ENCODE measurements around the gene GET3.

GET3 gene

DNA sequence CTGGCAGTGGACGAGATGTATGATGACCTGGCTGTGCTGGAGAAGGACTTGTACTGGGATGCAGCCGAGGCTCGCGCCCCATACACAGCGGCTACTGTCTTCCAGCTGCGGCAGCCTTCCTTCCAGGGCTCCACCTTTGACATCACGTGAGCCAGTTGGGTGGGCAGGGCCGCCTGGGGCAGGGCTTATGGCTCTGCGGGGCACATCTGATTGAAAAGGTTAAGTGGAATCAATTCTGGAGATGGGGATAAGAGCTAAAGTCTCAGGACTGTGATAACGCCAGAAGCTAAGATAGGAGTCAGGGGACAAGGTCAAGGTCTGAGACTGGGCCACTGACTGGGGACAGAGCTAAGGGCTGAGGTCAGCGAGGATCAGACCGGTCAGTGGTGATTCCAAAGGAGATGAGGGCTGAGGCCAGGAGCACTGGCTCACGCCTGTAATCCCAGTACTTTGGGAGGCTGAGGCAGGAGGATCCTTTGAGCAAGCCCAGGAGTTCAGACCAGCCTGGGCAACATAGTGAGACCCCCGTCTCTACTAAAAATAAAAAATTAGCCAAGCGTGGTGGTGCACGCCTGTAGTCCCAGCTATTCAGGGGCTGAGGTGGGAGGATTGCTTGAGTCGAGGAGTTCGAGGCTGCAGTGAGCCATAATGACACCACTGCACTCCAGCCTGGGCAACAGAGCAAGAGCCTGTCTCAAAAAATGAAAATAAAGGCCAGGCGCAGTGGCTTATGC is 19.0 kb downstream of the GET3 start:
- Mint-ChIP-seq H3K4me1 (ENCODE audit: low read depth) (peaks cover 2% of the 10 kb centered on the region), H3K36me3 (no peaks in the 10 kb centered on the region), H3K27me3 (peaks cover 5% of the 10 kb centered on the region), H3K9me3 (ENCODE audit: low read depth) (no peaks in the 10 kb centered on the region), H3K4me3 (no peak overlapping the region), H3K27ac (no peak overlapping the region)

DNA sequence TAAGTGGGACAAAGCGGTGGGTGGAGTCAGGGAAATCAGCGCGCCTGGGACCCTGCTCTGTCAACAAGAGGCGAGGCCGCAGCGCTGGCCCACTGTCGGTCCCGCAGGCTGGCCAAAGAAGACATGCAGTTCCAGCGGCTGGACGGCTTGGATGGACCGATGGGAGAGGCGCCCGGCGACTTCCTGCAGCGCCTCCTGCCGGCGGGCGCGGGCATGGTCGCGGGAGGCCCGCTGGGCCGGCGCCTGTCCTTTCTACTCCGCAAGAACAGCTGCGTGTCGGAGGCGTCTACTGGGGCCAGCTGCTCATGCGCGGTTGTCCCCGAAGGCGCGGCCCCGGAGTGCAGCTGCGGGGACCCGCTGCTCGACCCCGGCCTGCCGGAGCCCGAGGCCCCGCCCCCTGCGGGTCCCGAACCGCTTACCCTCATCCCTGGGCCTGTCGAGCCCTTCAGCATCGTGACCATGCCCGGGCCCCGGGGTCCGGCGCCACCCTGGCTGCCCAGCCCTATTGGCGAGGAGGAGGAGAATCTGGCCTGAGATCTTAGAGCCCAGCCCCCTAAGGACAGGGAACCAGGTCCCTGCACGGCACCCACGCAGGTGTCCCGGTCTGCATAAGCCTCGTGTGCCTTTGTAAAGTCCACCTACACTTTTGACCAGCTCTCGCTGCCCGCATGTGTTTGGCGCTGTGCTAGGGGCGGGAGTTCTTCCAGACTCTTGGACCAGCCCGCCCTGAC is 20.4 kb downstream of the GET3 start:
- Mint-ChIP-seq H3K4me3 (peak overlapping the region; percentile 23), H3K9me3 (ENCODE audit: low read depth) (no peaks in the 10 kb centered on the region), H3K4me1 (ENCODE audit: low read depth) (peaks cover 2% of the 10 kb centered on the region), H3K27ac (no peak overlapping the region), H3K36me3 (no peaks in the 10 kb centered on the region), H3K27me3 (peaks cover 5% of the 10 kb centered on the region)

DNA sequence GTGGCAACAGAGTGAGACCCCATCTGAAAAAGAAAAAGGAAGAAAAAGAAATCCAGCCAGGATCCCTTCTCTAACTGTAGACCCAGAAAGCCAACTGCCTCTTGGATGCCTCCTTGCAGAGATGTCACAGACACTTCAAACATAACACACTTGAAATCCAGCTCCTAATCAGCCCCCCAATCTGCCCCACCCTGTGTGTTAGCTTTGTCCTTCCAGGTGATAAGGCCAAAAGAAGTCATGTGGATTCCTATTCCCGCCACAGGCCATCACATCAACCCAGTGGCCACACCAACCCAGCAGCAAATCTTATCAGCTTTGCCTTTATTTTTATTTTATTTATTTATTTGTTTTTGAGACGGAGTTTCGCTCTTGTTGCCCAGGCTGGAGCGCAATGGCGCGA is 22.4 kb downstream of the GET3 start:
- H3K27ac Mint-ChIP-seq: no peak overlapping the region
- H3K4me3 Mint-ChIP-seq: no peak overlapping the region
- H3K36me3 Mint-ChIP-seq: no peaks in the 10 kb centered on the region
- no peaks in the 10 kb centered on the region for H3K9me3 Mint-ChIP-seq (ENCODE audit: low read depth)
- H3K4me1 Mint-ChIP-seq (ENCODE audit: low read depth): peaks cover 2% of the 10 kb centered on the region
- peaks cover 5% of the 10 kb centered on the region for H3K27me3 Mint-ChIP-seq

DNA sequence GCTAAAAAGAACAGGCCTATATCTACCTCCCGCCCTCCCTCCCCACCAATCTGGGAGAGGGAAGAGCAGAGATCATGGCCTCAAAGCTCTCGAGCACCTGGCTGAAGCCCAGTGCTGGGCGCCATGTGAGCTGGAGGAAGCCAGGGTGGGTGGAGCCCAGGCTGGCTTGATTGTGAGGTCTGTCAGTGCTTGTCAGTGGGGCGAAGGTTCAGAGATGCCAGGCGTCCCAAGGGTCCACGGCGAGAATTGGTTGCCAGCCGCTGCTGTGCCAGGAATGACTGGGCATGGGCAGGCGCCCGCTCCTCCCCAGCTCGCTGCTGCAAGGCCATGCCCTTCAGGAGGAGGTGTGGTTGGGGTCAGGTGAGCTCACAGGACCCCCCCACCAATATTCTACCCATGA is 25.8 kb downstream of the GET3 start:
- Mint-ChIP-seq H3K36me3 (no peaks in the 10 kb centered on the region), H3K27ac (no peak overlapping the region), H3K9me3 (ENCODE audit: low read depth) (no peaks in the 10 kb centered on the region), H3K27me3 (no peaks in the 10 kb centered on the region), H3K4me1 (ENCODE audit: low read depth) (no peaks in the 10 kb centered on the region), H3K4me3 (no peak overlapping the region)

DNA sequence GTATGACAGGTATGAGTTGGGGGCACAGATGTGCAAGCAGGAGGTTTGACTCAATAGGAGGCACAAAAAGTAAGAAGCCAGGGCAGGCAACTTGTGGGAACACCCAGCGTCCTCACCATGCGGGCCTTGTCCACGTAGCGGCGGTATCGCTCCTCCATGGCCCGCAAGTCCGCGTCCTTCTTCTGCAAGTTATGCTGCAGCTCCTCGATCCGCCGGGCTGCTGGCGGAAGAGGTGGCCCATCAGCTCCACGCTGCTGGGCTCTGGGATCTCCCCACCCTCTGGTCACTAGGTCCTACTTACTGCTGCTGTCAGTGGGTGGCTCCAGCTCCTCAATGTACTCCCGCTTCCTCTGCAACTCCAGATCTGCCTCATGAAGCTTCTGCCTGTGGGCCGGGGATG is 27.4 kb downstream of the GET3 start:
- Mint-ChIP-seq H3K27me3 (no peaks in the 10 kb centered on the region), H3K4me3 (no peak overlapping the region), H3K27ac (no peak overlapping the region), H3K4me1 (ENCODE audit: low read depth) (no peaks in the 10 kb centered on the region), H3K9me3 (ENCODE audit: low read depth) (no peaks in the 10 kb centered on the region), H3K36me3 (no peaks in the 10 kb centered on the region)

DNA sequence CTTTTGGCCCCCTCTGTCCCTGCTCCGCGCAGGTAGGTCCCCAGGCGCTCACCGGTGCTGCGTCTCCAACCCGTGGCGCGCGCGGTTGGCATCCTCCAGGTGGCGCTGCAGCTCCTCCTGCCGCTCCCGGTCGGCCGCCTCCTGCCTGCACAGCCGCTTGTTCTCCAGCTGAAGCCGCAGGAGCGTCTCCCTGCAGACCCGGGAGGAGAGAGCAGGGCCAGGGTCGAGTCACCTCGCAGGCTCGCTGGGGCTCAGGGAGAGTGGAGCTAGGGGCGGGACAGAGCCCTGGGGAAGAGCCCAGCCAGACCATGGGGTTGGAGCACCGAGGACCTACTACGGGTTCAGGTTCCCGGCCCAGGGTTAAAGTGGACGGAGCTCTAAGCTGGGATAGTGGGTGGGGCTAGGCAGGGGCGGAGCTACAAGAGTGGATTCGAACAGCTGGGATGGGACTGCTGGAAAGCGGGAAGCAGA is 28.8 kb downstream of the GET3 start:
- H3K27me3 Mint-ChIP-seq: no peaks in the 10 kb centered on the region
- no peaks in the 10 kb centered on the region for H3K36me3 Mint-ChIP-seq
- H3K9me3 Mint-ChIP-seq (ENCODE audit: low read depth): no peaks in the 10 kb centered on the region
- no peaks in the 10 kb centered on the region for H3K4me1 Mint-ChIP-seq (ENCODE audit: low read depth)
- no peak overlapping the region for H3K4me3 Mint-ChIP-seq
- H3K27ac Mint-ChIP-seq: no peak overlapping the region

DNA sequence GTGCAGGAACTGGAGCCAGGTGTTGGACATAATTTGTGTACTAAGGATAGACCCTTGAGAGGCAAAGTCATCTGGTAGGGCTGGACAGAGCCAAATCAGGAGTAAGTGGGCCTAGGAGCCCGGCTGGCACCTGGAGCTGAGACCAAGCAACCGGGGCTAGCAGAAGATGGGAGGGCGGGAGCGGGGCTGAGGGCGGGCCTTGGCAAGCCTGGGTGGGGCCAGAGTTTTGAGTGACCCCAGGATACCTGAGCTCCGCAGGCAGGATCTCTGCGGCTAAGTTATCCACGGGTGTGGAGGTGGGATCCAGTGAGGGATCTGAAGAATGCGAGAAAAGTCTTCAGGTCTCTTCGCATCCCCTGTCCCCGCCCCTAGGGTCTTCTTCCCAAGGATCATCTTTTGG is 29.9 kb downstream of the GET3 start:
- Mint-ChIP-seq H3K36me3 (no peaks in the 10 kb centered on the region), H3K4me3 (no peak overlapping the region), H3K9me3 (ENCODE audit: low read depth) (no peaks in the 10 kb centered on the region), H3K27ac (no peak overlapping the region), H3K4me1 (ENCODE audit: low read depth) (no peaks in the 10 kb centered on the region), H3K27me3 (no peaks in the 10 kb centered on the region)

DNA sequence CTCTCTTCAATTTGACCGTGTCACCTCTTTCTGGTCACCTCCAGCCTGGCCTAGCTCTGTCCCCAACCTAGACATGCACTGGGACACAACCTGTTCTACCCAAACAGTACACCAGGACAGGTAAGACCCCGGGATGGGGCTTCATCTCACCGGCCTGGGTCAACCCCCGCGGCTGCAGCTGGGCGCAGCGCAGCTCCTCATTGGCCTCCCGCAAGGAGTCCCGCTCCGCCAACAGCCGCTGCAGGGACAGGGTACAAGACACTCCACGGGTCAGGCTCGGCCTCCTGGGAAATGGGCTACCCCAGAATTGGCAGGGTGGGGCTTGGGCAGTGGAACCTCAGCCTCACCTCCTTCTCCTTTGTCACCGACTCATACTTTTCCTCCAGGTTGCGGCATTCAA is 30.4 kb downstream of the GET3 start:
- H3K9me3 Mint-ChIP-seq (ENCODE audit: low read depth): no peaks in the 10 kb centered on the region
- no peaks in the 10 kb centered on the region for H3K4me1 Mint-ChIP-seq (ENCODE audit: low read depth)
- H3K36me3 Mint-ChIP-seq: no peaks in the 10 kb centered on the region
- no peaks in the 10 kb centered on the region for H3K27me3 Mint-ChIP-seq
- no peak overlapping the region for H3K4me3 Mint-ChIP-seq
- no peak overlapping the region for H3K27ac Mint-ChIP-seq

DNA sequence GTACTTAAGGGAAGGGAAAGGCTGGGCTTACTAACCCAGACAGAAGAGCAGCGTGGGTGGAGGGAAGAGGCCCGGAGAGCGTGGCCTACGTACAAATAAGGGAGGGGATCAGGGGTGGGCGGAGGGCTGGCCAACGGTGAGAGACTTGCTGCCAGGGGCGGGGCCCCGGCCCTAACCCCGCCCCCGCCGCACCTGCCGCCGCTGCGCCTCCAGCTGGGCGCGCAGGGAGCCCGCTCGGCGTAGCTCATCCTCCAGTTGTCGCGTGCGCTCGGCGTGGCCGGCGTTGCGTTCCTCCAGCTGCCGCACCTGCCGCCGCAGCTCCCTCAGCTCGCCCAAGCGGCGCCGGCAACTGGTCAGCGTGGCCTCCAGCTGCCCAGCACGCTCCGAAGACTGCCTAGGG is 32.4 kb downstream of the GET3 start:
- H3K4me3 Mint-ChIP-seq: peak overlapping the region; percentile 32

DNA sequence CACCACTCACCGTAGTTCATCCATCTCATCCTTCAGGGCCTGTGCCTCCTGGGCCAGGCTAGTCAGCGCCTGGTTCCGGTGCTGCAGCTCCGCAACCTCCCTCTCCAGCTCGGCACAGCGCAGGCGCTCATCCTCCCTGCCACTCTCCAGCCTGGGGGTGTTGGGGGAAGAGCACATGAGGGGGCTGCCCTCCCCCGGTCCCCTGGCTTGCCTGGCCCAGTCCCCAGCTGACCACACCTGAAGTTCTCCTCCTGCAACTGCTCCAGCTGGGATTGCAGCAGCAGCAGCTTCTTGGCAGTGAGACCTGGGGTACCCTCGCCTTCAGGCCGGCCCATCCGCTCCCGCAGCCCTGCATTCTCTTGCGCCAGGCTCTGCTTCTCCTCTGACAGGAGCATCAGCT is 33.6 kb downstream of the GET3 start:
- H3K9me3 Mint-ChIP-seq (ENCODE audit: low read depth): no peaks in the 10 kb centered on the region
- no peaks in the 10 kb centered on the region for H3K27me3 Mint-ChIP-seq
- no peak overlapping the region for H3K27ac Mint-ChIP-seq
- no peak overlapping the region for H3K4me3 Mint-ChIP-seq
- peaks cover 8% of the 10 kb centered on the region for H3K4me1 Mint-ChIP-seq (ENCODE audit: low read depth)
- no peaks in the 10 kb centered on the region for H3K36me3 Mint-ChIP-seq

More for the DNA sequence above, 32.4 kb downstream of the GET3 start:
- no peaks in the 10 kb centered on the region for H3K36me3 Mint-ChIP-seq
- H3K27me3 Mint-ChIP-seq: no peaks in the 10 kb centered on the region
- H3K4me1 Mint-ChIP-seq (ENCODE audit: low read depth): peaks cover 8% of the 10 kb centered on the region
- no peak overlapping the region for H3K27ac Mint-ChIP-seq
- H3K9me3 Mint-ChIP-seq (ENCODE audit: low read depth): no peaks in the 10 kb centered on the region

DNA sequence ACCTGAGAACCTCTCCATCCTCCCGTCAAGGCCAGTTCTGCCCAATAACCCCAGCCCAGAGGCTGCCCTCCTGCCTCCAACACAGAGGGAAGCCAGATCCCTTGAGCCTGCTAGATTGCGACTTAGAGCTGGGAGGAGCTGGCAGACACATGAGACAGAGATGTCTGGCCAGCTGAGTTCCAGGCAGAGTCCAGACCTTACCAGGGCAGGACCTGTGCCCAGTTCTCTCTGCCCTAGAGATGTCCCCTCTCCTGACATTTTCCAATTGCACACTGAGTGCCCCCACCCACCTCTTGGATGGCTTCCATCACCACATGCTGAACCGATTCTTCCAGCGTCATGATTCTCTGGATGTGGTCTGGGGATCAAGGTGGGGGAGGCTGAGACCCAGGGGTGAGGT is 35.0 kb downstream of the GET3 start:
- Mint-ChIP-seq H3K27me3 (no peaks in the 10 kb centered on the region), H3K36me3 (no peaks in the 10 kb centered on the region), H3K27ac (no peak overlapping the region), H3K4me1 (ENCODE audit: low read depth) (peaks cover 9% of the 10 kb centered on the region), H3K9me3 (ENCODE audit: low read depth) (no peaks in the 10 kb centered on the region), H3K4me3 (no peak overlapping the region)

DNA sequence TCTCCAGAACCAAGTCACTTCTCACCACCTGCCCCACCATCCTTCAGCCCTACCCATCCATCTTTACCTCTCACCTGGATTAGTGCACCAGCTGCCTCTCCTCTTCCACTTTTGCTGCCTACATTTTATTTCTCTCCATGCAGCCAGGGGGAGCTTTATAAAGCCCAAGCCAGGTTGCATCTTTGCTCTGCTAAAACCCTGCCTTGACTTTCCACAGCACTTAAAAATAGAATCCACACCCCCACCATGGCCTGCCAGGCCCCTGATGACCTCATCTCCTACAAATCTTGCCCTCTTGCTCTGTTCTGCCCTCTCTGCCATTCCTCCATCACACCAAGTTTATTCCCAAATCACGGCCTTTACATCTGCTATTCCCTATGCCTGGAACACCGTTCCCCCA is 36.3 kb downstream of the GET3 start:
- peaks cover 18% of the 10 kb centered on the region for H3K4me1 Mint-ChIP-seq (ENCODE audit: low read depth)
- H3K4me3 Mint-ChIP-seq: peak overlapping the region; percentile 59
- no peaks in the 10 kb centered on the region for H3K36me3 Mint-ChIP-seq
- H3K9me3 Mint-ChIP-seq (ENCODE audit: low read depth): no peaks in the 10 kb centered on the region
- no peaks in the 10 kb centered on the region for H3K27me3 Mint-ChIP-seq
- no peak overlapping the region for H3K27ac Mint-ChIP-seq

DNA sequence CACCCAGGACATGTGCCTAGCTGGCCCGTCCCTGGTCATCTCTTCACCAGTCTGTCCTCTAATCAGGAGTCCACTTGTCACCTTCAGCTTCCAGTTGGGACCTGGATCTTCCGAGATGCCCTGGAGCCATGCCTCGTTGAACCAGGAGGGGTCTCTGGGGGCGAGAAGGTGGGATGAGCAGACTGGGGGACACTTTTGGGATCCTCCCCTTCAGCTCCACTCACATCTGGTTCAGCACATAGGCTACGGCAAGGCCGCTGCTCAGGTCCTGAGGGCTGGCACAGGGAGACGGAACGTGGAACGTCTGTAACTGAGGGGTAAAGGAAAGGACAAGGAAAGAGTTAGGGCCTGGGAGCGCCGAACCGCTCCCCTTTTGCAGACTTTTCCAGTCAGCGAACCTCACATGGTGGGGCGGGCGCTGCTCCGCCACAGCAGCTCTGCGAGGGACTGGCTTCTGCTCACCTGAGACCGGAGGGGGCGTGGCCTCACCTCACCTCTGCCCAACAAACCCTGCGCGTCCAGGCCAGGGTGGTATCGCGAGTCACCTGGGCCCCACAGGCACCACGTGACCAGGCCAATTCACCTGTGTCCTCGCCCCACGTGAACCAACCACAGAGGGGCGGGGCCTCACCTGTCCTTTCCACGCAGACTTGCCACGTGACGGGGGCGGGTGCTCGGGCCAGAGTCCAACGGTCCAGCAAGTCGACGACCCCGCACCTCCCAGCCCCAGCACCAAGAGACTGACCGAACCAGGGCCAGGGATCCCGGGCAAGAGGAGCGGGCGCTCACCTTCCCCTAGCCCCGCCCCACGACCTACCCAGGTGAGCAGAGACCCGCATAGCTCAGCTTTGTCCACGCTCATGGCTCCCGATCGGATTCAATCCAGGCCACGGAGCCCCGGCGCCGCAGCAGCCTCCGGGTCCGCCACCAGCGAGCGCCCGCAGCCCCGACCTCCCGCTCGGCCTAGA is 37.6 kb downstream of the GET3 start, which contains the start of gene HOOK2:
Gene HOOK2, minus strand, starts transcription at position 965 of the 968 bp plus-strand sequence. Its CDS starts 103 bp downstream, at position 862.
- peaks cover 26% of the 10 kb centered on the region for H3K4me1 Mint-ChIP-seq (ENCODE audit: low read depth)
- H3K27ac Mint-ChIP-seq: peak within 1 kb of the TSS; percentile 58
- H3K4me3 Mint-ChIP-seq: peak within 1 kb of the TSS; percentile 77
- no peaks in the 10 kb centered on the region for H3K27me3 Mint-ChIP-seq
- H3K36me3 Mint-ChIP-seq: no peaks in the 10 kb centered on the region
- no peaks in the 10 kb centered on the region for H3K9me3 Mint-ChIP-seq (ENCODE audit: low read depth)

DNA sequence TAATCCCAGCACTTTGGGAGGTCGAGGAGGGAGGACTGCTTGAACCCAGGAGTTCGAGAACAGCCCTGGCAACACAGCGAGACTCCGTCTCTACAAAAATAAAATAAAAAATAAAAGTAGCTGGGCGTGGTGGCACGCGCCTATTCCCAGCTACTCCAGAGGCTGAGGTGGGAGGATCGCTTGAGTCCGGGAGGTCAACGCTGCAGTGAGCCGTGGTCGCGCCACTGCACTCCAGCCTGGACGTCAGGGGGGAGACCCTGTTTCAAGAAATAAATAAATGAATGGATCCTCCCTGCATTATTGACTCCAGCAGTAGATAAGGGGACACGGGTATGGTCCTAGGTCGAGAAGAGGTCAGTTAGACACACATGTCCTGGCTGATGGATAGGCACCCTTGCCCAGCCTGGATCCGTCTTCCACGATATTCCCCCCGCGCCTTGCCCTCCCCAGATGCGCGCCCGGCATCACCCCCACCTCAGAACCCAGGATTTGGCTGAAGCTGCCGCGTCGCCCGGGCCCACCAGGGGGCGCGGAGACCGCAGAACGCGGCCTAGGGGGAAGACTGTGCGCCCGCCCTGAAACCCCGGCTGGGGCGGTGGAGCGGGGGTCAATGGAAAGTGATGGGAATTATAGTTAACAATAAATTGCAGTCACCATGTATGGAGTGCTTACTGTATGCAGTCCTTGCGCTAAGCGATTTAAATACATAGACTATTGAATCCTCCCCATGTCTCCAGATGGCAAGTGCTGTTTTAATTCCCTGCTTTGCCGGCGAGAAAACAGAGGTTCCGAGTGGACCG is 40.1 kb downstream of the GET3 start:
- no peaks in the 10 kb centered on the region for H3K9me3 Mint-ChIP-seq (ENCODE audit: low read depth)
- H3K4me1 Mint-ChIP-seq (ENCODE audit: low read depth): peaks cover 37% of the 10 kb centered on the region

More for the DNA sequence above, 40.1 kb downstream of the GET3 start:
- H3K27ac Mint-ChIP-seq: peak overlapping the region; percentile 22
- H3K27me3 Mint-ChIP-seq: no peaks in the 10 kb centered on the region
- H3K4me3 Mint-ChIP-seq: peak overlapping the region; percentile 83
- no peaks in the 10 kb centered on the region for H3K36me3 Mint-ChIP-seq
